Keratinocyte (primary cell): ENCODE results near the gene UCP2. TPM values are rescaled to one million over a fixed set of nuclear protein-coding genes. Genes with fewer than 3 reads are reported as not detected.

Experiments used
- DNase-seq: peaks from one replicate; pipeline ENCODE4 v3.0.0-alpha.2; 2011; ENCODE audit warnings: low read depth, missing footprints, low spot score
- FAIRE-seq: peaks from 2 replicates; lab custom pipeline; 2011; peaks lifted over from hg19 to GRCh38; lab: Jason Lieb, UNC
- H2AFZ ChIP-seq: 2 replicates; pipeline ENCODE4 v1.6.0; 2012; ENCODE audit warnings: low read length, control low read depth, inconsistent platforms; ENCODE audit not compliant: control insufficient read depth
- H3K27ac ChIP-seq: 2 replicates; pipeline ENCODE4 v1.5.1; 2011; ENCODE audit warnings: low read length; ENCODE audit not compliant: control insufficient read depth, insufficient read depth
- H3K27me3 ChIP-seq: 3 replicates; pipeline ENCODE4 v1.6.0; 2011; ENCODE audit warnings: low read length; ENCODE audit not compliant: control insufficient read depth, insufficient read depth; ENCODE audit errors: extremely low read depth
- H3K36me3 ChIP-seq, 2 experiments: 2 replicates in 1 of 2; 3 replicates in 1 of 2; pipeline ENCODE4 v1.5.1; 2011; ENCODE audit warnings: low read length in 2 of 2, mild to moderate bottlenecking in 1 of 2; ENCODE audit not compliant: control insufficient read depth in 2 of 2, insufficient read depth in 2 of 2; ENCODE audit errors: extremely low read depth in 1 of 2
- H3K4me1 ChIP-seq: 3 replicates; pipeline ENCODE4 v1.5.1; 2011; ENCODE audit warnings: low read length; ENCODE audit not compliant: control insufficient read depth, insufficient read depth; ENCODE audit errors: extremely low read depth
- H3K4me2 ChIP-seq: 3 replicates; pipeline ENCODE4 v1.6.0; 2011; ENCODE audit warnings: low read depth, low read length; ENCODE audit not compliant: control insufficient read depth, insufficient read depth; ENCODE audit errors: extremely low read depth
- H3K4me3 ChIP-seq, 3 experiments: fragments of 200-600 bp in 1 of 3; sonication (generic) in 1 of 3; 2 replicates in 2 of 3; 3 replicates in 1 of 3; pipeline ENCODE4 v1.5.1; 2011 to 2016; ENCODE audit warnings: low read length in 3 of 3, mild to moderate bottlenecking in 3 of 3, control low read depth in 2 of 3, inconsistent platforms in 1 of 3, low read depth in 1 of 3, mixed read lengths in 1 of 3, mixed run types in 1 of 3, moderate library complexity in 1 of 3; ENCODE audit not compliant: control insufficient read depth in 2 of 3, insufficient read depth in 2 of 3; ENCODE audit errors: extremely low read depth in 1 of 3
- H3K79me2 ChIP-seq: 2 replicates; pipeline ENCODE4 v1.6.0; 2012; ENCODE audit warnings: low read length; ENCODE audit not compliant: control insufficient read depth, insufficient read depth
- H3K9ac ChIP-seq: 3 replicates; pipeline ENCODE4 v1.6.0; 2011; ENCODE audit warnings: low read length; ENCODE audit not compliant: control insufficient read depth, insufficient read depth; ENCODE audit errors: extremely low read depth
- H3K9me1 ChIP-seq: 3 replicates; pipeline ENCODE4 v1.6.0; 2011; ENCODE audit warnings: low read length; ENCODE audit not compliant: control insufficient read depth, insufficient read depth; ENCODE audit errors: extremely low read depth
- H3K9me3 ChIP-seq: 2 replicates; pipeline ENCODE4 v1.5.1; 2012; ENCODE audit warnings: low read depth, low read length; ENCODE audit not compliant: control insufficient read depth
- H4K20me1 ChIP-seq: 3 replicates; pipeline ENCODE4 v1.6.0; 2011; ENCODE audit warnings: low read length; ENCODE audit not compliant: control insufficient read depth, insufficient read depth; ENCODE audit errors: extremely low read depth
- EZH2 ChIP-seq: IDR thresholded peaks from one replicate; pipeline ENCODE4 v1.6.1; 2012; ENCODE audit warnings: inconsistent platforms, mild to moderate bottlenecking, low read length, moderate library complexity
- dilution Hi-C: fragments of 300-500 bp; cut with MboI; formaldehyde crosslinking; loops from one replicate; pipeline ENCODE4 v1.7.0; 2020; ENCODE audit warnings: low sequenced_read_pairs; ENCODE audit not compliant: extremely low pct_ligation_motif_present
- polyA plus RNA-seq, 5 experiments: library from polyadenylated mRNA; depleted of rRNA in 3 of 5; stranded (reverse) in 3 of 5; stranded (forward) in 1 of 5; unstranded in 1 of 5; fragments of >200 nt; gene quantifications; 1 replicate in 1 of 5; 2 replicates in 3 of 5; 3 replicates in 1 of 5; pipeline versions ENCODE4 v1.2.1 to v1.2.3, GENCODE V29; 2011 to 2012; ENCODE audit warnings: missing spikeins in 2 of 5, low read depth in 1 of 5, low replicate concordance in 1 of 5
- TF ChIP-seq, protein P1 (sequence below), 3 experiments: IDR thresholded peaks in 1 of 3; conservative IDR thresholded peaks in 1 of 3; optimal IDR thresholded peaks in 1 of 3; 2 replicates in 2 of 3; 3 replicates in 1 of 3; pipeline versions ENCODE3 to v1.5.1; 2011; ENCODE audit warnings: low read length in 3 of 3, mild to moderate bottlenecking in 3 of 3, moderate library complexity in 2 of 3, control low read depth in 1 of 3, inconsistent platforms in 1 of 3; ENCODE audit not compliant: insufficient read depth in 2 of 3; ENCODE audit errors: extremely low read depth in 1 of 3

Gene UCP2
- polyA plus RNA-seq, 1 donor (not counting 4 experiments of a cell fraction or from before 2014, with no cell fraction given), result 1.1 TPM

DNA sequence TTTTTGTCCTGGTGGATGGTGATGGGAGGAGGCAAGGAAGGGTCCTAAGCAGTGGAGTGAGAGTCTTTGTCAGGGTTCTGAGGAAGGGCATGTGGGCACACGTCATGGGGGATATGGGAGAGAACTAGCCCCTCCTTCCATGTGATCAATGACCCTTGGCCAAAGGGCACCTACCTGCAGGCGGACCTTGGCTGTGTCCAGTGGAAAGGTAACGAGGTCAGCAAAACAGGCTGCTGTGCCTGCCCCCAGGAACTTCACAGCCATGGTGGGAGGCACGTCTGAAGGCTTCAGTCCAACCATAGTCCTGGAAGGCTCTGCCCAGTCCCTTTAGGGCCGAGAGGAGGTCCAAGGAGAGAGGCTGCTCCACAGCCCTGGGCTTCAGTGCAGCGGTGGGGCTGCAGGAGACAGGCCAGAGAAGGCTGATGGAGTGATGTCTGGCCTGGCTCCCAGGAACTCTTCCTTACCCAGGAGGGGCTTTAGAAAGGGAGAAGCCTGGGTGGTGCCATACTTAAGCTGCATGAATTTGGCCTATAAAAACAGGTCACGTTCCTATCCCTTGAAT, 24.2 kb upstream of the UCP2 start:
- no peaks in the 10 kb centered on the region for H3K9me3 ChIP-seq
- no peak overlapping the region for H3K4me3 ChIP-seq
- H3K4me2 ChIP-seq, result no peak overlapping the region
- no peak overlapping the region for H2AFZ ChIP-seq
- dilution Hi-C loops, result no loop called here
- DNase-seq (no peak), FAIRE-seq (no peak)
- peaks cover 0 to 4% of the 10 kb centered on the region in 2 experiments for H3K36me3 ChIP-seq
- no peaks in the 10 kb centered on the region for H3K9me1 ChIP-seq
- TF ChIP-seq, protein P1, sequence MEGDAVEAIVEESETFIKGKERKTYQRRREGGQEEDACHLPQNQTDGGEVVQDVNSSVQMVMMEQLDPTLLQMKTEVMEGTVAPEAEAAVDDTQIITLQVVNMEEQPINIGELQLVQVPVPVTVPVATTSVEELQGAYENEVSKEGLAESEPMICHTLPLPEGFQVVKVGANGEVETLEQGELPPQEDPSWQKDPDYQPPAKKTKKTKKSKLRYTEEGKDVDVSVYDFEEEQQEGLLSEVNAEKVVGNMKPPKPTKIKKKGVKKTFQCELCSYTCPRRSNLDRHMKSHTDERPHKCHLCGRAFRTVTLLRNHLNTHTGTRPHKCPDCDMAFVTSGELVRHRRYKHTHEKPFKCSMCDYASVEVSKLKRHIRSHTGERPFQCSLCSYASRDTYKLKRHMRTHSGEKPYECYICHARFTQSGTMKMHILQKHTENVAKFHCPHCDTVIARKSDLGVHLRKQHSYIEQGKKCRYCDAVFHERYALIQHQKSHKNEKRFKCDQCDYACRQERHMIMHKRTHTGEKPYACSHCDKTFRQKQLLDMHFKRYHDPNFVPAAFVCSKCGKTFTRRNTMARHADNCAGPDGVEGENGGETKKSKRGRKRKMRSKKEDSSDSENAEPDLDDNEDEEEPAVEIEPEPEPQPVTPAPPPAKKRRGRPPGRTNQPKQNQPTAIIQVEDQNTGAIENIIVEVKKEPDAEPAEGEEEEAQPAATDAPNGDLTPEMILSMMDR (optimal IDR thresholded peaks at IDR 0.05 in 1 of 3, IDR thresholded peaks at IDR 0.05 in 1 of 3, conservative IDR thresholded peaks at IDR 0.05 in 1 of 3; ENCODE audit: extremely low read depth in 1 of 3, insufficient read depth in 2 of 3, low read length in 3 of 3), result no peak
- TF ChIP-seq EZH2, result no peak
- no peak overlapping the region for H3K27ac ChIP-seq
- H3K27me3 ChIP-seq, result no peaks in the 10 kb centered on the region
- H4K20me1 ChIP-seq, result no peaks in the 10 kb centered on the region
- H3K4me1 ChIP-seq, result no peaks in the 10 kb centered on the region
- H3K79me2 ChIP-seq, result no peaks in the 10 kb centered on the region
- H3K9ac ChIP-seq, result no peak overlapping the region

DNA sequence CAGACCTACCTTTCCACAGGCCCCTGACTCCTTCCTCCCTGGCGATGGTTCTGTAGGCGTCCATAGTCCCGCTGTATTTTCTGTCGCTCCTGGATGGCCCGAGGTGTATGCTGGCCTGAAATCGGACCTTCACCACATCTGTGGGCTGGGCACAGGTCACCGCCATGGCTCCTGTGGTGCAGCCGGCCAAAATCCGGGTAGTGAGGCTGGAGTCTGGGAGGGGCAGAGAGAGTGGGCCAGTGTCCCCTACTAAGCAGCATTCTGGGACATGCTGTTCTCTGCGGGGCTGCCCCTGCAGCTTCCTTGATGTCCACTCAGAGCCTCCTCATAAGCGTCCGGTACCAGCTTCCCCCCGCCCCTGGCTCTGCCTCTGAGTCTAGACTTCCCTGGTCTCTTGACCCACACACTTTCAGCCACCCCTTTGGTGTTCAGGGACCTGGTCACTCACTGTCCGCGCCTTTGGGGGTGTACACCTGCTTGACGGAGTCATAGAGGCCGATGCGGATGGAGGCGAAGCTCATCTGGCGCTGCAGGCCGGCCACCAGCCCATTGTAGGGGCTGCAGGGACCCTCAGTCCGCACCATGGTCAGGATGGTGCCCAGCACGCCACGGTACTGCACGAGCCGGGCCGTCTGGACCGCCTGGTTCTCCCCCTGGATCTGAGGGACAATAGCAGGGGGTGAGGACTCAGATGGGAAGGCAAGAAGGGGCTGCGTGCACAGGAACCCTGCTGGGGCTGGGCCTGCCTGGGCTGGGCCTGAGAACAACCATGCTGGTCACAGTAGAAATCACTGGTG, 23.3 kb upstream of the UCP2 start:
- dilution Hi-C loops, result no loop called here

More for the DNA sequence above, 23.3 kb upstream of the UCP2 start:
- Histone ChIP-seq H3K9me3 (no peaks in the 10 kb centered on the region), H3K9ac (no peak overlapping the region), H3K4me2 (no peak overlapping the region), H2AFZ (no peak overlapping the region), H3K36me3 (peaks cover 0 to 4% of the 10 kb centered on the region in 2 experiments), H3K4me1 (no peaks in the 10 kb centered on the region), H4K20me1 (no peaks in the 10 kb centered on the region), H3K27ac (no peak overlapping the region), H3K79me2 (no peaks in the 10 kb centered on the region), H3K27me3 (no peaks in the 10 kb centered on the region), H3K9me1 (no peaks in the 10 kb centered on the region), H3K4me3 (no peak overlapping the region)
- FAIRE-seq (no peak), DNase-seq (no peak)
- TF ChIP-seq, protein P1 (optimal IDR thresholded peaks at IDR 0.05 in 1 of 3, IDR thresholded peaks at IDR 0.05 in 1 of 3, conservative IDR thresholded peaks at IDR 0.05 in 1 of 3; ENCODE audit: extremely low read depth in 1 of 3, insufficient read depth in 2 of 3, low read length in 3 of 3), result no peak
- no peak for TF ChIP-seq EZH2
